ENCODE data around the gene CACNG3.

- TF ChIP-seq CTCF (conservative IDR thresholded peaks at IDR 0.05; ENCODE audit: low read length) (no peak), EZH2phosphoT487 (IDR thresholded peaks at IDR 0.05; ENCODE audit: borderline replicate concordance) (no peak)
Observed at GRCh38 chr16:24381470-24382118, 125.5 kb downstream of the CACNG3 start.
